ENCODE data around the gene CCDC192. TPM values are rescaled to one million over a fixed set of nuclear protein-coding genes. Genes with fewer than 3 reads are reported as not detected.

Gene CCDC192
- total RNA-seq, 1 experiment from 2014 or later: not detected

DNA sequence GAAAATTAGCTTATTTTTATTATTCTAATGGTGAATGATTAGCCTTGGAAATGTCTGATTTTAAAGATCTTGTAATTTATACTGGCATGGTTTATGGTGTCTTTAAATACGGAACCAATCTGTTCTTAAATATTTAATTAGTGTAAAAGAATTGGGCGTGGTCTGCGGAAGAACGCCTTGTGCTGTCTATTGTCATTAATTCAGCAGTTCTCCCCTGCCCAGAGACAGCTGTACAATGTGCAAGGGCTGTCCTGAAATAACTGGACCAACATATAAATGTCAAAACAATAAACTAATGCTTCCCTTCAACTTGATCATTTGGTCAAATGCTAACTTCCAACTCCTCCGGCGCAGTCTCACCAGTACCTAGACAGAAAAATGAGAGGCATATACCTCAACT lies 124.3 kb downstream of the CCDC192 start:
- ChIA-PET CTCF (no interaction called here), POLR2A (ENCODE audit: low non-redundant PET) (no interaction called here)
- Histone ChIP-seq H3K36me3 (ENCODE audit: insufficient read depth, low read length, poor library complexity, severe bottlenecking) (no peaks in the 10 kb centered on the region), H3K27me3 (replicated peaks; ENCODE audit: insufficient read depth, low read depth, low read length, poor library complexity) (peaks cover 33% of the 10 kb centered on the region), H3K27ac (ENCODE audit: low read depth, low read length, poor library complexity, severe bottlenecking) (no peak overlapping the region), H3K4me3 (ENCODE audit: low read depth, low read length, poor library complexity, severe bottlenecking) (no peak overlapping the region), H3K4me1 (ENCODE audit: insufficient read depth, low read length, poor library complexity, severe bottlenecking) (no peaks in the 10 kb centered on the region), H3K9me3 (ENCODE audit: low read depth, low read length, poor library complexity, severe bottlenecking) (no peaks in the 10 kb centered on the region)
- intact Hi-C loops (cut with micrococcal nuclease; ENCODE audit: unreplicated experiment): no loop called here
- no peak for DNase-seq (ENCODE audit: low spot score)
- TF ChIP-seq EZH2 (IDR thresholded peaks at IDR 0.05; ENCODE audit: borderline replicate concordance, low read depth, low read length, poor library complexity, severe bottlenecking): no peak
- TF ChIP-seq, protein P1, sequence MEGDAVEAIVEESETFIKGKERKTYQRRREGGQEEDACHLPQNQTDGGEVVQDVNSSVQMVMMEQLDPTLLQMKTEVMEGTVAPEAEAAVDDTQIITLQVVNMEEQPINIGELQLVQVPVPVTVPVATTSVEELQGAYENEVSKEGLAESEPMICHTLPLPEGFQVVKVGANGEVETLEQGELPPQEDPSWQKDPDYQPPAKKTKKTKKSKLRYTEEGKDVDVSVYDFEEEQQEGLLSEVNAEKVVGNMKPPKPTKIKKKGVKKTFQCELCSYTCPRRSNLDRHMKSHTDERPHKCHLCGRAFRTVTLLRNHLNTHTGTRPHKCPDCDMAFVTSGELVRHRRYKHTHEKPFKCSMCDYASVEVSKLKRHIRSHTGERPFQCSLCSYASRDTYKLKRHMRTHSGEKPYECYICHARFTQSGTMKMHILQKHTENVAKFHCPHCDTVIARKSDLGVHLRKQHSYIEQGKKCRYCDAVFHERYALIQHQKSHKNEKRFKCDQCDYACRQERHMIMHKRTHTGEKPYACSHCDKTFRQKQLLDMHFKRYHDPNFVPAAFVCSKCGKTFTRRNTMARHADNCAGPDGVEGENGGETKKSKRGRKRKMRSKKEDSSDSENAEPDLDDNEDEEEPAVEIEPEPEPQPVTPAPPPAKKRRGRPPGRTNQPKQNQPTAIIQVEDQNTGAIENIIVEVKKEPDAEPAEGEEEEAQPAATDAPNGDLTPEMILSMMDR (conservative IDR thresholded peaks at IDR 0.05; ENCODE audit: low read depth, low read length): no peak
- BruUV-seq (replicated peaks): no TSS peak

DNA sequence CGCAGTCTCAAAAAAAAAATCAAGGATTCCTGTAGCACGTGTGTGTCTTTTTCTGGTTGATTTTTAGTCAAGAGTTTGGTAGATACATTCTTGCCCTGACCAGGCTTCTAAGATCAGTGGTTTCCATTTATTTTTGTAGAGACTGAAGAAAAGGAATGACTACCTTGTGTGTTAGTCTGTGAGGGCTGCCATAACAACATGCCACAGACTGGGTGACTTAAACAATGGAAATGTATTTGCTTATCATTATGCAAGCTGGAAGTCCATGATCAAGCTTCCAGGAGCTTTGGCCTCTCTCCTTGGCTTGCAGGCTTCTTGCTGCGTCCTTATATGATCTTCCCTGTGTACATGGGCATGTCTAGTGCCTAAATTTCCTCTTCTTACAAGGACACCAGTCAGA lies 127.0 kb downstream of the CCDC192 start:
- intact Hi-C loops (cut with micrococcal nuclease; ENCODE audit: unreplicated experiment): no loop called here
- Histone ChIP-seq H3K4me3 (ENCODE audit: low read depth, low read length, poor library complexity, severe bottlenecking) (no peak overlapping the region), H3K36me3 (ENCODE audit: insufficient read depth, low read length, poor library complexity, severe bottlenecking) (no peaks in the 10 kb centered on the region), H3K4me1 (ENCODE audit: insufficient read depth, low read length, poor library complexity, severe bottlenecking) (no peaks in the 10 kb centered on the region), H3K27ac (ENCODE audit: low read depth, low read length, poor library complexity, severe bottlenecking) (no peak overlapping the region), H3K9me3 (ENCODE audit: low read depth, low read length, poor library complexity, severe bottlenecking) (no peaks in the 10 kb centered on the region), H3K27me3 (replicated peaks; ENCODE audit: insufficient read depth, low read depth, low read length, poor library complexity) (peaks cover 50% of the 10 kb centered on the region)
- no peak for TF ChIP-seq EZH2 (IDR thresholded peaks at IDR 0.05; ENCODE audit: borderline replicate concordance, low read depth, low read length, poor library complexity, severe bottlenecking)
- TF ChIP-seq, protein P1 (conservative IDR thresholded peaks at IDR 0.05; ENCODE audit: low read depth, low read length): no peak
- BruUV-seq (replicated peaks): no TSS peak
- CTCF ChIA-PET: no interaction called here
- no peak for DNase-seq (ENCODE audit: low spot score)
- POLR2A ChIA-PET (ENCODE audit: low non-redundant PET): no interaction called here

DNA sequence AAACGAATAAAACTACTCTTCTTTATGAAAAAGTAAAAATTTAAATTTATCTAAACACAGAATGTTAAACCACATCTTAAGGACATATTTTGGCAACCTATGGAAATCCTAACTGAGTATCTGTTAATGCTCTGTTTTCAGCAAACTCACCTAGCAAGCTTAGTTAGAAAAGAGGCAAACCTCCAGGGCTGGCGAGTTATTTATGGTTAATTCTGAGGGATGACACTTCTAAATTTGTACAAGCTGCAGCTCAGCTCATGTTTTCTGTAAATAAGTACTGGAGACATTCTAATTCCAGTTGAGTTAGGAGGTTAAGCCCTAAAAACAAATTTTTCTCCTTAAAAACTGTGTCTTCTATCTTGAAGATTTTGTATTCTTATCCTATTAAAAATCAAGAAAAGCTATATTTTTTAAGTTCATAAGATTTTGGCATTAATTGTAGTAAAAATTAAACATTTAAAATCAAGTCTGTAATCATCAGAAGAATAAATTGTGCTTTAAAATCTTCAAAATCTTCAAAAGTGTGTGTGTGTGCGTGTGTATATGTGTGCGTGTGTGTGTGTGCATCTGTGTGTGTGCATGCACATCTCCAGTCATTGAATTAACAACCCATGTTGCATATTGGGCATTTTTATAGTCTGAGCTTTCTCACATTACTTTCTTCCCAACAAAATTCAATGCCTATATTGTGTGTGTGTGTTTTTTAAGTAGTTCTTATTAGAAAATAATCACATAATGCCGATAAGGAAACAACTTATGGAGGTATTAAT lies 127.8 kb downstream of the CCDC192 start:
- BruUV-seq (replicated peaks): no TSS peak
- Histone ChIP-seq H3K4me3 (ENCODE audit: low read depth, low read length, poor library complexity, severe bottlenecking) (no peak overlapping the region), H3K27me3 (replicated peaks; ENCODE audit: insufficient read depth, low read depth, low read length, poor library complexity) (peaks cover 50% of the 10 kb centered on the region), H3K36me3 (ENCODE audit: insufficient read depth, low read length, poor library complexity, severe bottlenecking) (no peaks in the 10 kb centered on the region), H3K27ac (ENCODE audit: low read depth, low read length, poor library complexity, severe bottlenecking) (no peak overlapping the region), H3K9me3 (ENCODE audit: low read depth, low read length, poor library complexity, severe bottlenecking) (no peaks in the 10 kb centered on the region), H3K4me1 (ENCODE audit: insufficient read depth, low read length, poor library complexity, severe bottlenecking) (no peaks in the 10 kb centered on the region)
- DNase-seq (ENCODE audit: low spot score): no peak
- no peak for TF ChIP-seq EZH2 (IDR thresholded peaks at IDR 0.05; ENCODE audit: borderline replicate concordance, low read depth, low read length, poor library complexity, severe bottlenecking)
- TF ChIP-seq, protein P1 (conservative IDR thresholded peaks at IDR 0.05; ENCODE audit: low read depth, low read length): no peak
- ChIA-PET CTCF (no interaction called here), POLR2A (ENCODE audit: low non-redundant PET) (no interaction called here)
- intact Hi-C loops (cut with micrococcal nuclease; ENCODE audit: unreplicated experiment): no loop called here
